Measurements from ENCODE around the gene SIK1.
"Not testable (repeated sequence)": the region's sequence is repeated elsewhere in the genome, so short reads cannot be mapped to it uniquely, and the experiment has no call there.

DNA sequence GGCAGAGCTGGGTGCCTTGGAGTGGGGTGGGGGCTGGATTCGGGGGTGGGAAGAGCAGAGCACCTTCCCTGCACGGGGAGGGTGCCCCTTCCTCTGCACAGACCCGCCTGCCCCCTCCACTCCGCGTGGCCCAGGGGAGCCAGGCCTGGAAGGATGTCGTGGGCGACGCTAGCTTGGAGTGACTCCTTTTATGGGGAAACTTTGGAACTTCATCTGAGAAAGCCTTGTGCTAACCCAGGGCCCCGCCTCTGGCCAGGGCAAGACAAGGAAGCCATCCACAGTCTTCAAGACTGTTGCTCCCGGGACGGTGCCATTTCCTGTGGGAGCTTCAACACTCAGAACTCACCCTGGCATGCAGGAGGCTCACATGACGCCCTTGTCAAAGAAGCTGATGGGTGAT is 15.6 kb upstream of the SIK1 start:
- TF ChIP-seq POLR2A, POLR2AphosphoS5 (IDR thresholded peaks at IDR 0.05; ENCODE audit: low read depth, low read length): not testable (repeated sequence)
